K562 (cell line): Measurements from ENCODE around the gene ETFBKMT.

Experiments
- BHLHE40 ChIP-seq: IDR thresholded peaks from 2 replicates; pipeline ENCODE4 v1.6.1; 2011; ENCODE audit warnings: low read length, improper control_type of control experiment
- BRF1 ChIP-seq: IDR thresholded peaks from 3 replicates; pipeline ENCODE4 v1.6.1; 2011; ENCODE audit warnings: borderline replicate concordance, mild to moderate bottlenecking; ENCODE audit not compliant: insufficient read length; ENCODE audit errors: extremely low read depth
- CAMTA2 ChIP-seq: fragments of 250-450 bp; sonication (Bioruptor Pico); conservative IDR thresholded peaks from 2 replicates; pipeline ENCODE4 v1.5.1; 2022
- ESRRA ChIP-seq: fragments of 450-650 bp; IDR thresholded peaks from 2 replicates; pipeline ENCODE4 v1.6.1; 2014; ENCODE audit warnings: low read depth, mild to moderate bottlenecking, moderate library complexity, borderline replicate concordance
- KDM2B ChIP-seq: fragments of 250-450 bp; sonication (Bioruptor Pico); IDR thresholded peaks from 2 replicates; pipeline ENCODE4 v1.8.0; 2021; ENCODE audit warnings: mild to moderate bottlenecking, moderate library complexity
- NFRKB ChIP-seq: fragments of 450-650 bp; IDR thresholded peaks from 2 replicates; pipeline ENCODE4 v1.6.1; 2016; ENCODE audit warnings: low read depth
- POLR2A ChIP-seq: fragments of 450-650 bp; conservative IDR thresholded peaks from 2 replicates; pipeline ENCODE4 v1.6.1; 2016
- RUNX1 ChIP-seq: sonication (generic); IDR thresholded peaks from 2 replicates; pipeline ENCODE4 v1.6.1; 2016; ENCODE audit warnings: antibody characterized with exemption, low read depth
- TAF7 ChIP-seq: fragments of 450-650 bp; IDR thresholded peaks from 2 replicates; pipeline ENCODE4 v1.6.1; 2016; ENCODE audit warnings: missing genetic modification characterization, missing compliant biosample characterization
- ZNF407 ChIP-seq: fragments of 450-650 bp; IDR thresholded peaks from 2 replicates; pipeline ENCODE4 v1.6.1; 2016; ENCODE audit warnings: low read depth
- TF ChIP-seq, protein P1 (sequence below): IDR thresholded peaks from 2 replicates; pipeline ENCODE4 v1.6.1; 2016; ENCODE audit warnings: missing genetic modification characterization, missing compliant biosample characterization
- TF ChIP-seq, protein P2 (sequence below): sonication (generic); formaldehyde crosslinking; IDR thresholded peaks from 2 replicates; pipeline ENCODE4 v1.8.0; 2022; ENCODE audit warnings: mild to moderate bottlenecking, missing genetic modification reagents

DNA sequence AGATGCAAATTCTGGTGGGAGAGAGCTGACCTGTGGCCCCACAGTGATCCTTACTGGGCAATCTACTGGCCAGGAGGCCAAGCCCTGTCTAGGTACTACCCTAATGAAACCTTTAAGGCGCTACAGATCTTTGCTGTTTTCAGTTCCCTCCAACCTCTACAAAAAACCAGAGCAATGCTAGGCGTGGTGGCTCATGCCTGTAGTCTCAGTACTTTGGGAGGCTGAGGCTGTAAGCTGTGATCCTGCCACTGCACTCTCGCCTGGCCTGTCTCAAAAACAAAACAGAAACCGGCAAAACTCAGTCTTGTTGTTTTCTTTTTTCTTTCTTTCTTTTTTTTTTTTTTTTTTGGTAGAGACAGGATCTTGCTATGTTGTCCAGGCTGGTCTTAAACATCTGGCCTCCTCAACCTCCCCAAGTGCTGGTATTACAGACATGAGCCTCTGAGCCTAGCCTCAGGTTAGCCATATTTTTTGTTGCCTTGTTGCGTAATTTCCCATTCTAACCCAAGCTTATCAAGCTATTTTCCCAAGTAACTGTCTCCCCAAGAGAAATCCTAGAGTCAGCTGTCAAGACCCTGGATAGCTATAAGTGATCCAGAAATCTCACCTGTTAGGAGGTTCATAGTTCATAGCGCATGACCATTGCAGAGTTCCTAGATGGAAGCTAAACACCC lies 2.8 kb downstream of the ETFBKMT start:
- TF ChIP-seq NFRKB (no peak), BRF1 (no peak), TAF7 (tag) (no peak), POLR2A (no peak), ZNF407 (no peak), ESRRA (no peak), KDM2B (CRISPR knock-in tag) (no peak), RUNX1 (no peak), BHLHE40 (no peak), CAMTA2 (no peak)
- TF ChIP-seq, protein P1, sequence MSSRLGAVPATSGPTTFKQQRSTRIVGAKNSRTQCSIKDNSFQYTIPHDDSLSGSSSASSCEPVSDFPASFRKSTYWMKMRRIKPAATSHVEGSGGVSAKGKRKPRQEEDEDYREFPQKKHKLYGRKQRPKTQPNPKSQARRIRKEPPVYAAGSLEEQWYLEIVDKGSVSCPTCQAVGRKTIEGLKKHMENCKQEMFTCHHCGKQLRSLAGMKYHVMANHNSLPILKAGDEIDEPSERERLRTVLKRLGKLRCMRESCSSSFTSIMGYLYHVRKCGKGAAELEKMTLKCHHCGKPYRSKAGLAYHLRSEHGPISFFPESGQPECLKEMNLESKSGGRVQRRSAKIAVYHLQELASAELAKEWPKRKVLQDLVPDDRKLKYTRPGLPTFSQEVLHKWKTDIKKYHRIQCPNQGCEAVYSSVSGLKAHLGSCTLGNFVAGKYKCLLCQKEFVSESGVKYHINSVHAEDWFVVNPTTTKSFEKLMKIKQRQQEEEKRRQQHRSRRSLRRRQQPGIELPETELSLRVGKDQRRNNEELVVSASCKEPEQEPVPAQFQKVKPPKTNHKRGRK (tag), result no peak
- TF ChIP-seq, protein P2, sequence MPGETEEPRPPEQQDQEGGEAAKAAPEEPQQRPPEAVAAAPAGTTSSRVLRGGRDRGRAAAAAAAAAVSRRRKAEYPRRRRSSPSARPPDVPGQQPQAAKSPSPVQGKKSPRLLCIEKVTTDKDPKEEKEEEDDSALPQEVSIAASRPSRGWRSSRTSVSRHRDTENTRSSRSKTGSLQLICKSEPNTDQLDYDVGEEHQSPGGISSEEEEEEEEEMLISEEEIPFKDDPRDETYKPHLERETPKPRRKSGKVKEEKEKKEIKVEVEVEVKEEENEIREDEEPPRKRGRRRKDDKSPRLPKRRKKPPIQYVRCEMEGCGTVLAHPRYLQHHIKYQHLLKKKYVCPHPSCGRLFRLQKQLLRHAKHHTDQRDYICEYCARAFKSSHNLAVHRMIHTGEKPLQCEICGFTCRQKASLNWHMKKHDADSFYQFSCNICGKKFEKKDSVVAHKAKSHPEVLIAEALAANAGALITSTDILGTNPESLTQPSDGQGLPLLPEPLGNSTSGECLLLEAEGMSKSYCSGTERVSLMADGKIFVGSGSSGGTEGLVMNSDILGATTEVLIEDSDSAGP (CRISPR knock-in tag), result no peak
